GM21576 (cell line): ENCODE measurements around the gene PRRG3.

ENCODE experiments used
- ATAC-seq: cut with Tn5 transposase; IDR thresholded peaks from one replicate; pipeline ENCODE4 v1.9.1; 2021; ENCODE audit warnings: mild to moderate bottlenecking, moderate library complexity; ENCODE audit not compliant: unreplicated experiment

The PRRG3 gene

GRCh38 chrX:151704041-151704663, 8.9 kb downstream of the PRRG3 start:
- ATAC-seq, result no peak

- ATAC-seq, result no peak
These were observed 13.6 kb downstream of the PRRG3 start for GRCh38 chrX:151708821-151709220.

DNA sequence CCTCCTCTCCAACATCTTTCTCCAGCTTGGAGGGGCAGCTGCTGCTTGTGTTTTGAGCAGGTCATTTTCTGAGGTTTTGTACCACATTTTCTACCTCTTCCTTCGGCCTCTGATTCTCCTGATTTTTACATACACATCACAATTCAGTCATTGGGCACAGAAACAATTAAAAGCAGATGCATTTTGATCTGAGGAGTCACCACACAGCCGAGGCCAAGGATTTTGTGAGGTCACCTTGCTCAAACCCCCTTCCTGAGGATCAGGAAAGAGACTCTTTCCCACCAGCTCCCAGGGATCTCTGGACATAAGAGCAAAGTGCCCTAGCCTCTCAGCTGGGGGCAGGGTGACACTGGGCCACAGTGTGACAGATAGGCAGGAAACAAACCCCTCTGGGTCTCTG, 15.2 kb downstream of the PRRG3 start:
- ATAC-seq, result no peak

DNA sequence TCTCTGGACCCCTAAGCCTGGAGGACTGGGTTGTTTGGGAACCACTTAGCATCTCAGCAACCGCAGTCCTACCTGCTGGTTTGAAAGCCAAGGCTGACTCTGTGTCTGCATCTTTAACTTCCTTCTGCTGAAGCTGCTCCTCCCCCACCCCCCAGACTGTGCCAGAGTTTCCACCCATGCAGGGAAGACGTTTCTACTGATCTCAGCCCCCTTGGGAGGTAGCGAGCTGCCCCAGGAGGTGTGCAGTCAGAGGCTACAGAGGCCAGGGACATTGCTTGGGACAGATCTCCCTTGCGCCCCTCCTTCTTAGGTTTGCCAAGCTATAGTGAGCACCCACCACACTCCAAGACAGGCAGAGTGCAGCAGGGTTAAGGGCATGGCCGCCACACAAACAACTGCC, 15.9 kb downstream of the PRRG3 start:
- no peak for ATAC-seq

GRCh38 chrX:151711787-151712186, 16.5 kb downstream of the PRRG3 start:
- no peak for ATAC-seq

DNA sequence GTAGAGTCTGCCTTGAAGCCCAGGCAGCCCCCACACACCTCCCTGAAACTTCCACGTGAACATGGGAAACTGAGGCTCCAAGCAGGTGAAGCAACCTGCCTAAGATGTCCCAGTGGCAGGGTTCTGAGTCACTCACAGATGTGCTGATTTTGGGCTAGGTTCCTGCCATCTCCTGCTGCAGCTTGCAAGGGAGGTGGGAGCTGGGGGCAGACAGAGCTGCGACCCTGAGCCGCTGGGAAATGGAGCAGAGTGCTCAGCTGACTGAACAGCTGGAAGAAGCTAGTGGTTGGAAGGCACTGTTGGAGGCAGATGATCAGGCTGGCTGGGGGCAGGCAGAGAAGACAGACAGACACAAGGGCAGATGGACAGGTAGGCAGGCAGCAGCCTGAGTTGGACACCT, 17.0 kb downstream of the PRRG3 start:
- ATAC-seq, result no peak

- peak; percentile 47 for ATAC-seq
These were observed 18.6 kb downstream of the PRRG3 start for GRCh38 chrX:151713849-151714248.

DNA sequence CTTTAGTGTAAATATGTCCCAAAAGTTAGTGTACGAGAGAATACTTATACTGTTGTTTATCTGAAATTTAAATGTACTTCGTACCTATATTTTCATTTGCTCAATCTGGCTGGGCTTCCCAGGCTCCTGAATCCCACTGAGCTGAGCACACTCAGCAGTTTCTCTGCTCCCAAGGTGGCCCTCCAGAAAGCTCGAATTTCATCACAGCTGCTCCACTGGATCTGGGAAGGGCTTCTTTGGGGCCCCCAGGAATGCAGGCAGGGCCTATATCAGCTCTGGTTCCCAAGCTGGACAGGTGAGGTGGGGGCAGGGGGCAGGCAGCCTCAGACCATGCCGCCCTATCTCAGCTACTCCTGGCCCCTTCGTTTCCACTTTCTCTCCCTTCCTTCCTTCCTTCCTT, 19.1 kb downstream of the PRRG3 start:
- ATAC-seq, result no peak

- no peak for ATAC-seq
These were observed 20.5 kb downstream of the PRRG3 start, which contains the start of gene FATE1 for GRCh38 chrX:151715752-151716151. FATE1 (plus strand) TSS chrX:151716035; CDS start chrX:151716120, 85 bp downstream.

- no peak for ATAC-seq
These were observed 27.1 kb downstream of the PRRG3 start for GRCh38 chrX:151722241-151722846.

- ATAC-seq, result no peak
These were observed 28.0 kb downstream of the PRRG3 start for GRCh38 chrX:151723156-151723760.

GRCh38 chrX:151724563-151725337, 29.5 kb downstream of the PRRG3 start:
- ATAC-seq, result no peak

- ATAC-seq, result no peak
These were observed 30.0 kb downstream of the PRRG3 start for GRCh38 chrX:151725338-151725614.

DNA sequence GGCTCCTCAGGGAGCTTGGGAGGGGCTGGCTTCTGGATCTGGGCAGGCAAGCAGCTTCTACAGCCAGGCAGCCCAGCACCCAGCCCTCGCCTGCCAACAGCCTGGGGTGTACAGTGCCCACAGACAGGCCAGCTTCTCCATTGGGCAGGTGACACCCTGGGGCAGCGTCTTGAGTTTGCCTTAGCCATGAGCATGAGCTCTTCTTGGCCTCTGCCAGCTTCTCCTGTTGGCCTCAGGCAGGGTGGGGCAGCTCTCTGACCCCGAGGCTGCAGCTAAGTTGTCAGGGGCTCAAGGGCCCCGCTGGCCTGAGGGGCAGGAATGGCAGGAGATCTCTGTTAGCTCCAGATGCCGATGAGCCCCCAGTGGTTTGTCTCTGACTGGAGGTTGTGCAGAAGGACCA, 31.5 kb downstream of the PRRG3 start:
- no peak for ATAC-seq

- ATAC-seq, result no peak
These were observed 32.1 kb downstream of the PRRG3 start for GRCh38 chrX:151727346-151727745.

GRCh38 chrX:151729056-151729725, 33.9 kb downstream of the PRRG3 start:
- no peak for ATAC-seq

DNA sequence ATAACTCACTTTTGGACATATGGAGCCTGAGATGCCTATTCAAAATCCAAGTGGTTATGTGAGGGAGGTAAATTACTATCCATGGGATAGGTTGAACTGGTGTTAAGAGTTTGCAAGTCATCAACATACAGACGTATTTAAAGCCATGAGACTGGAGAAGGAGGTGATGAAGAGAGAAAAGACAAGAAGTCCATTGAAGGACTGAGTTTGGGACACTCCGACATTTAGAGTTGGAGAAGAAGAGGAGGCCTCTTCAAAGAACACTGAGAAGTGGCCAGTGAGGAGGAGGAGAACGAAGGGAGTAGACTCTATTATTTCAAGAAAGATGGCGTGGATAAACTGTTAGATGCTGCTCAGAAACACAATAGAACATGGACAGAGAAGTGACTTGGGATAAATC, 39.2 kb downstream of the PRRG3 start, which contains the start of gene CNGA2:
Gene CNGA2, plus strand, starts transcription at position 301 of the 400 bp plus-strand sequence. CDS start 3,738 bp downstream, outside the sequence.
- no peak for ATAC-seq

GRCh38 chrX:151735219-151735618, 40.0 kb downstream of the PRRG3 start:
- ATAC-seq, result no peak

DNA sequence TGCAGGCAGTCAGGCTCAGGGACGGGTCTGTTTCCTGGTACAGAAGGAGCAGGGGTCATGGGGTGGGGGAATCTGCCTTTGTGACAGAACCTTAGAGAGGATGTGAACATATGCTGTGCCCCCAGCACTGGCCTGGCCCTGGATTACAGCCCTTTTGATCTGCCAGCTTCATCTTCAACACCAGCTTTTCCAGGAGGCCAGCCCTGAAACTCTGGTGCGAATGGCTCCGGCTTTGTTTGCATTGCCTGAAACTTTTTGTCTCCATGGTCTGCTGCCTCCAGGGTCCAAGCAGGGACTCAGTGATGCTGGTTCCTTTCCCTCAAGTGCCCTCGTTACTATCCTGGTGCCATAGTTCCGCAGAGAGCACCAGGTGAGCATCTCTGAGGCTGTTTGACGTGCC, 41.4 kb downstream of the PRRG3 start:
- no peak for ATAC-seq

GRCh38 chrX:151737494-151737893, 42.2 kb downstream of the PRRG3 start:
- no peak for ATAC-seq

DNA sequence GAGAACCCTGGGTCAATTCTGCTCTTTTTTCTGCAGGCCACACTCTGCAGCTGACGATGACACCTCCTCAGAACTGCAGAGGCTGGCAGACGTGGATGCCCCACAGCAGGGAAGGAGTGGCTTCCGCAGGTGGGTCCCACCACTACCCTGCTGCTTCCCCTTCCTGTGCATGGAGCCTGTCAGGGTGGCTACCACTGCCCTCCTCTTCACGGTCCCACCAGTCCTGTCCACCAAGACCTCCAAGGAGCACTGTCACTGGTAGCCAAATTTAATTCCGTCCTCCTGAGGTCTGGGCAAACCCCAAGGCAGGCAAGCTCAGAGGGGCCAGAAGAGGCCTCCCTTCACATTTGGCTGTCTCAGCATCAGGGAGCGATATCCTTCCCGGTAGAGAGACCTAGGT, 43.5 kb downstream of the PRRG3 start:
- ATAC-seq, result no peak
